H9 (cell line): ENCODE measurements around the gene DBET. TPM values are rescaled to one million over a fixed set of nuclear protein-coding genes. Genes with fewer than 3 reads are reported as not detected.
"Not testable (repeated sequence)": the region's sequence is repeated elsewhere in the genome, so short reads cannot be mapped to it uniquely, and the experiment has no call there.

Experiments
- DNase-seq: peaks from one replicate; pipeline ENCODE4 v3.0.0-alpha.2; 2017
- H2AFZ ChIP-seq: one replicate; pipeline ENCODE4 v1.6.1; 2013; ENCODE audit warnings: mild to moderate bottlenecking, low read length, control low read depth, moderate library complexity
- H2AK5ac ChIP-seq: 2 replicates; pipeline ENCODE4 v1.6.1; 2013; ENCODE audit warnings: low read length, control low read depth, mixed read lengths; ENCODE audit not compliant: insufficient read length
- H2BK120ac ChIP-seq: one replicate; pipeline ENCODE4 v1.6.1; 2013; ENCODE audit warnings: low read depth, mild to moderate bottlenecking, low read length, control low read depth, inconsistent platforms; ENCODE audit not compliant: poor library complexity, severe bottlenecking
- H2BK12ac ChIP-seq: 2 replicates; pipeline ENCODE4 v1.6.1; 2013; ENCODE audit warnings: low read length, control low read depth, mixed read lengths, low read depth; ENCODE audit not compliant: insufficient read length
- H2BK15ac ChIP-seq: 2 replicates; pipeline ENCODE4 v1.6.1; 2013; ENCODE audit warnings: low read depth, low read length, control low read depth
- H2BK20ac ChIP-seq: one replicate; pipeline ENCODE4 v1.6.1; 2013; ENCODE audit warnings: low read depth, mild to moderate bottlenecking, low read length, control low read depth, inconsistent platforms; ENCODE audit not compliant: poor library complexity, severe bottlenecking
- H2BK5ac ChIP-seq: 2 replicates; pipeline ENCODE4 v1.6.1; 2013; ENCODE audit warnings: low read length, control low read depth, mixed read lengths; ENCODE audit not compliant: insufficient read length
- H3K14ac ChIP-seq: 2 replicates; pipeline ENCODE4 v1.6.1; 2013; ENCODE audit warnings: low read length, control low read depth; ENCODE audit not compliant: insufficient read depth
- H3K18ac ChIP-seq: 2 replicates; pipeline ENCODE4 v1.6.1; 2013; ENCODE audit warnings: low read depth, mild to moderate bottlenecking, mixed read lengths, low read length, control low read depth; ENCODE audit not compliant: insufficient read length
- H3K23ac ChIP-seq: 2 replicates; pipeline ENCODE4 v1.6.1; 2013; ENCODE audit warnings: low read length, control low read depth, mixed read lengths, low read depth; ENCODE audit not compliant: insufficient read length
- H3K23me2 ChIP-seq: 2 replicates; pipeline ENCODE4 v1.6.1; 2013; ENCODE audit warnings: low read depth, mild to moderate bottlenecking, mixed read lengths, low read length, control low read depth; ENCODE audit not compliant: insufficient read length, poor library complexity, severe bottlenecking
- H3K27ac ChIP-seq: 2 replicates; pipeline ENCODE4 v1.5.1; 2013; ENCODE audit warnings: low read length, control low read depth, mixed read lengths, low read depth; ENCODE audit not compliant: insufficient read length
- H3K27me3 ChIP-seq: 2 replicates; pipeline ENCODE4 v1.6.1; 2013; ENCODE audit warnings: low read length, control low read depth, inconsistent platforms; ENCODE audit not compliant: insufficient read depth
- H3K4ac ChIP-seq: 2 replicates; pipeline ENCODE4 v1.6.1; 2013; ENCODE audit warnings: low read depth, mild to moderate bottlenecking, control low read depth, inconsistent platforms, low read length, moderate library complexity
- H3K4me1 ChIP-seq: 2 replicates; pipeline ENCODE4 v1.6.1; 2013; ENCODE audit warnings: low read length, control low read depth, inconsistent platforms; ENCODE audit not compliant: insufficient read depth
- H3K4me2 ChIP-seq: 2 replicates; pipeline ENCODE4 v1.6.1; 2013; ENCODE audit warnings: low read length, control low read depth, mixed read lengths; ENCODE audit not compliant: insufficient read length, insufficient read depth
- H3K56ac ChIP-seq: 2 replicates; pipeline ENCODE4 v1.6.1; 2013; ENCODE audit warnings: low read depth, mild to moderate bottlenecking, mixed read lengths, low read length, control low read depth; ENCODE audit not compliant: insufficient read length
- H3K79me1 ChIP-seq: 2 replicates; pipeline ENCODE4 v1.6.1; 2013; ENCODE audit warnings: low read depth, mild to moderate bottlenecking, moderate library complexity, low read length, control low read depth, inconsistent platforms; ENCODE audit not compliant: insufficient read depth, poor library complexity, severe bottlenecking
- H3K79me2 ChIP-seq: 2 replicates; pipeline ENCODE4 v1.6.1; 2013; ENCODE audit warnings: low read length, control low read depth, inconsistent platforms; ENCODE audit not compliant: insufficient read depth
- H3K9ac ChIP-seq: 2 replicates; pipeline ENCODE4 v1.6.1; 2013; ENCODE audit warnings: low read length, control low read depth, mixed read lengths; ENCODE audit not compliant: insufficient read length; ENCODE audit errors: extremely low read depth
- H3K9me3 ChIP-seq: one replicate; pipeline ENCODE4 v1.6.1; 2013; ENCODE audit warnings: low read depth, low read length, inconsistent platforms; ENCODE audit not compliant: control insufficient read depth
- H3T11ph ChIP-seq: one replicate; pipeline ENCODE4 v1.6.1; 2013; ENCODE audit warnings: mild to moderate bottlenecking, low read length, control low read depth, inconsistent platforms
- H4K20me1 ChIP-seq: one replicate; pipeline ENCODE4 v1.6.1; 2013; ENCODE audit not compliant: control insufficient read depth, insufficient read length, insufficient read depth
- H4K5ac ChIP-seq: 2 replicates; pipeline ENCODE4 v1.6.1; 2013; ENCODE audit warnings: low read depth, mild to moderate bottlenecking, mixed read lengths, low read length, control low read depth; ENCODE audit not compliant: insufficient read length
- H4K8ac ChIP-seq: replicated peaks from 2 replicates; pipeline ENCODE4 v1.6.1; 2013; ENCODE audit warnings: low read length, control low read depth, mixed read lengths, low read depth; ENCODE audit not compliant: insufficient read length
- H4K91ac ChIP-seq: 2 replicates; pipeline ENCODE4 v1.6.1; 2013; ENCODE audit warnings: low read depth, mild to moderate bottlenecking, moderate library complexity, mixed read lengths, low read length, control low read depth; ENCODE audit not compliant: insufficient read length
- H3K27ac Mint-ChIP-seq, 3 experiments: 2 replicates in 2 of 3; 3 replicates in 1 of 3; pipeline ENCODE4 v1.8.0; 2020 to 2021; ENCODE audit warnings: mixed read lengths in 3 of 3, mild to moderate bottlenecking in 1 of 3, moderate library complexity in 1 of 3
- H3K27me3 Mint-ChIP-seq: 2 replicates; pipeline ENCODE4 v1.8.0; 2021; ENCODE audit warnings: low read depth, mild to moderate bottlenecking, moderate library complexity, mixed read lengths
- H3K36me3 Mint-ChIP-seq, 3 experiments: 2 replicates in 2 of 3; 3 replicates in 1 of 3; pipeline ENCODE4 v1.8.0; 2020 to 2021; ENCODE audit warnings: low read depth in 3 of 3, mixed read lengths in 3 of 3; ENCODE audit not compliant: insufficient read depth in 1 of 3
- H3K4me1 Mint-ChIP-seq, 2 experiments: 2 replicates each; pipeline ENCODE4 v1.8.0; 2020; ENCODE audit warnings: mixed read lengths in 2 of 2
- H3K4me3 Mint-ChIP-seq, 2 experiments: 2 replicates in 1 of 2; 3 replicates in 1 of 2; pipeline ENCODE4 v1.8.0; 2020 to 2021; ENCODE audit warnings: mild to moderate bottlenecking in 2 of 2, mixed read lengths in 2 of 2, moderate library complexity in 1 of 2
- H3K9me3 Mint-ChIP-seq, 2 experiments: 2 replicates in 1 of 2; 3 replicates in 1 of 2; pipeline ENCODE4 v1.8.0; 2020; ENCODE audit warnings: mild to moderate bottlenecking in 2 of 2, mixed read lengths in 2 of 2, moderate library complexity in 1 of 2
- WGBS: extraction: QIAGEN DNeasy Blood & Tissue Kit; methylation state at CpG from one replicate; pipeline ENCODE4 v1.1.7; 2013; ENCODE audit warnings: missing lambda C conversion rate, low lambda C conversion rate, mixed read lengths; ENCODE audit not compliant: insufficient read length; ENCODE audit errors: extremely low coverage; 5-methylcytosine and 5-hydroxymethylcytosine counted together
- total RNA-seq: library from RNA; stranded (reverse); gene quantifications from 2 replicates; pipeline ENCODE4 v1.2.1, GENCODE V29; 2021

The DBET gene
- total RNA-seq, 1 experiment from 2014 or later = not detected

- H3K4me3 Mint-ChIP-seq, H3K4me2 ChIP-seq, H2BK12ac ChIP-seq, H3K4ac ChIP-seq, H4K91ac ChIP-seq, H3K27me3 Mint-ChIP-seq, H4K8ac ChIP-seq, H3K79me1 ChIP-seq, H3K23ac ChIP-seq, H3K18ac ChIP-seq, H3K9ac ChIP-seq, H2BK20ac ChIP-seq, H3K79me2 ChIP-seq, H3K4me1 Mint-ChIP-seq, H2BK120ac ChIP-seq, H2BK15ac ChIP-seq, H2BK5ac ChIP-seq, H3K4me1 ChIP-seq, H2AFZ ChIP-seq, H3K27ac ChIP-seq, H3K27ac Mint-ChIP-seq, H3K56ac ChIP-seq, H3K14ac ChIP-seq, H3T11ph ChIP-seq, H4K20me1 ChIP-seq, H4K5ac ChIP-seq, H2AK5ac ChIP-seq, H3K23me2 ChIP-seq: not testable (repeated sequence)
- peaks cover 18 to 26% (median 19%) of the 10 kb centered on the region in 3 experiments; a peak in 6 of 7 replicates for H3K36me3 Mint-ChIP-seq
- H3K9me3 Mint-ChIP-seq = peaks cover 34 to 44% of the 10 kb centered on the region in 2 experiments
- DNase-seq = peak; percentile 25
- peaks cover 29% of the 10 kb centered on the region for H3K27me3 ChIP-seq
- H3K9me3 ChIP-seq = peaks cover 16% of the 10 kb centered on the region
- no CpG with 5 or more reads among the region's 47 CpGs for WGBS
Observed at GRCh38 chr4:190022614-190023281, 41.6 kb upstream of the DBET start.

GRCh38 chr4:190027156-190027555, 37.1 kb upstream of the DBET start, which contains the start of gene FRG2:
TSS of gene FRG2 (minus strand) at chr4:190027256. CDS start at chr4:190027204, 52 bp downstream.
- H3K56ac ChIP-seq, H3K27ac Mint-ChIP-seq, H3K18ac ChIP-seq, H4K91ac ChIP-seq, H2AK5ac ChIP-seq, H4K8ac ChIP-seq, H2BK15ac ChIP-seq, H3K9ac ChIP-seq, H3K36me3 Mint-ChIP-seq, H3K9me3 ChIP-seq, H3K23ac ChIP-seq, H3K4me1 ChIP-seq, H3K27me3 Mint-ChIP-seq, H3K4me2 ChIP-seq, H2BK12ac ChIP-seq, DNase-seq, H3K79me2 ChIP-seq, H4K20me1 ChIP-seq, H2AFZ ChIP-seq, H2BK5ac ChIP-seq, H3K14ac ChIP-seq, H2BK120ac ChIP-seq, H3K4me1 Mint-ChIP-seq, H3K4me3 Mint-ChIP-seq, H2BK20ac ChIP-seq, H3K9me3 Mint-ChIP-seq, H3K23me2 ChIP-seq, H4K5ac ChIP-seq, H3K4ac ChIP-seq, H3K79me1 ChIP-seq, H3K27me3 ChIP-seq, H3K27ac ChIP-seq, H3T11ph ChIP-seq: not testable (repeated sequence)
- no CpG with 5 or more reads among the region's 10 CpGs for WGBS
